OCI-LY7 (cell line): ENCODE measurements around the gene PXMP4.

Experiments used
- EZH2phosphoT487 ChIP-seq: fragments of 200-600 bp; sonication (generic); IDR thresholded peaks from 2 replicates; pipeline ENCODE4 v1.6.1; 2018; ENCODE audit warnings: low read depth, borderline replicate concordance, mild to moderate bottlenecking, mixed run types, antibody characterized with exemption, low read length, moderate library complexity, mixed read lengths
- TF ChIP-seq, protein P1 (sequence below): fragments of 200-600 bp; sonication (generic); conservative IDR thresholded peaks from 2 replicates; pipeline ENCODE4 v1.5.1; 2014; ENCODE audit warnings: mild to moderate bottlenecking, antibody characterized with exemption, low read length, moderate library complexity, mixed read lengths

DNA sequence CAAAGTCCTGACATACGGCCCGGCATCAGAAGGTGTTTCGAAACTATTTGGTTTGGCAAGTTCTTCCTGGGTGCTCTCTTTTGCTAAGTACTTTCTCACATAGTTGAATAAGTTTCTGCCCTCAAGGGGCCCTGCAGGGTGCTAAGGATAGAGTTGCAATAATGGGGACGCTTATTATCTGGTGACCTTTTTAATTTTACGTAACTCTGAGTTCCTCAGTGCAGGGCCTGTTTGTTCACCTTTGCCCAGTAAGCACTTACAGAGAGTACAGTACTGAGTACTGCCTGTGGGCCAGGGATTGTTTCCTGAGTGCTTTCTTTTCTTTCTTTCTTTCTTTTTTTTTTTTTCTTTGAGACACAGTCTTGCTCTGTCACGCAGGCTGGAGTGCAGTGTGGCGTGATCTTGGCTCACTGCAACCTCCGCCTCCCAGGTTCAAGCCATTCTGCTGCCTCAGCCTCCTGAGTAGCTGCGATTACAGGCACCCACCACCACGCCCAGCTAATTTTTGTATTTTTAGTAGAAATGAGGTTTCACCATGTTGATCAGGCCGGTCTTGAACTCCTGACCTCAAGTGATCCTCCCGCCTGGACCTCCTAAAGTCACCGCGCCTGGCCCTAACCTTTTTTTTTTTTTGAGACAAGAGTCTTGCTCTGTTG is 4.5 kb upstream of the PXMP4 start:
- TF ChIP-seq, protein P1, sequence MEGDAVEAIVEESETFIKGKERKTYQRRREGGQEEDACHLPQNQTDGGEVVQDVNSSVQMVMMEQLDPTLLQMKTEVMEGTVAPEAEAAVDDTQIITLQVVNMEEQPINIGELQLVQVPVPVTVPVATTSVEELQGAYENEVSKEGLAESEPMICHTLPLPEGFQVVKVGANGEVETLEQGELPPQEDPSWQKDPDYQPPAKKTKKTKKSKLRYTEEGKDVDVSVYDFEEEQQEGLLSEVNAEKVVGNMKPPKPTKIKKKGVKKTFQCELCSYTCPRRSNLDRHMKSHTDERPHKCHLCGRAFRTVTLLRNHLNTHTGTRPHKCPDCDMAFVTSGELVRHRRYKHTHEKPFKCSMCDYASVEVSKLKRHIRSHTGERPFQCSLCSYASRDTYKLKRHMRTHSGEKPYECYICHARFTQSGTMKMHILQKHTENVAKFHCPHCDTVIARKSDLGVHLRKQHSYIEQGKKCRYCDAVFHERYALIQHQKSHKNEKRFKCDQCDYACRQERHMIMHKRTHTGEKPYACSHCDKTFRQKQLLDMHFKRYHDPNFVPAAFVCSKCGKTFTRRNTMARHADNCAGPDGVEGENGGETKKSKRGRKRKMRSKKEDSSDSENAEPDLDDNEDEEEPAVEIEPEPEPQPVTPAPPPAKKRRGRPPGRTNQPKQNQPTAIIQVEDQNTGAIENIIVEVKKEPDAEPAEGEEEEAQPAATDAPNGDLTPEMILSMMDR, result no peak
- no peak for TF ChIP-seq EZH2phosphoT487
